Prostate gland (tissue), 2 donors: ENCODE results near the gene TPRX1.

ENCODE experiments used
- CTCF ChIP-seq, 4 experiments: fragments of 200-600 bp in 2 of 4; fragments of 450-650 bp in 2 of 4; sonication (generic) in 2 of 4; IDR thresholded peaks; 1 replicate in 3 of 4; 2 replicates in 1 of 4; pipeline ENCODE4 v1.5.1; 2016 to 2019; ENCODE audit warnings: antibody characterized with exemption in 4 of 4, mild to moderate bottlenecking in 2 of 4, moderate library complexity in 2 of 4
- POLR2A ChIP-seq: fragments of 450-650 bp; IDR thresholded peaks from one replicate; pipeline ENCODE4 v1.6.1; 2016; ENCODE audit warnings: antibody characterized with exemption, mild to moderate bottlenecking
- POLR2AphosphoS5 ChIP-seq: sonication (generic); formaldehyde crosslinking; IDR thresholded peaks from one replicate; pipeline ENCODE4 v1.6.1; 2017; ENCODE audit warnings: antibody characterized with exemption

- TF ChIP-seq CTCF (IDR thresholded peaks at IDR 0.05) (no peak), POLR2A (no peak), POLR2AphosphoS5 (no peak)
Observed at GRCh38 chr19:47756953-47757608, 47.3 kb downstream of the TPRX1 start.
